ENCODE results near the gene GNG12.

Gene GNG12

DNA sequence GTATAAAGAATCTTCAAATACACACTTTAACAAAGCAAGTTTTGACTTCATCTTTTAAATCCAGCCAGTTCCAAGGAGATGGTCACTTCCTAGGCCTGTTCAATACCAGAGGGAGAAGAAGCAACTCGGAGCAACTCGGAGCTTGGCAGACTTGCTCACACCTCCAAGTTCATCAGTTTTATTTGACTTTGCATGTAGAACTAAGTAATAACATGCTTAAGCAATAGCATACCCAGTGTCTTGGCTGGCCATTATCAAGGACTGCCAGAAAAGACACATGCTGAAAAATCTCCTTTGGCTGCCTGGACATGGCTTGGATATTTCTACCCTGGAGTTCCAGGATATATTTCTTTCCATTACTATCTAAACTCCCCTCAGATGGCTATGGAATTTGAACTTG, 52.6 kb downstream of the GNG12 start:
- no peak for FAIRE-seq

DNA sequence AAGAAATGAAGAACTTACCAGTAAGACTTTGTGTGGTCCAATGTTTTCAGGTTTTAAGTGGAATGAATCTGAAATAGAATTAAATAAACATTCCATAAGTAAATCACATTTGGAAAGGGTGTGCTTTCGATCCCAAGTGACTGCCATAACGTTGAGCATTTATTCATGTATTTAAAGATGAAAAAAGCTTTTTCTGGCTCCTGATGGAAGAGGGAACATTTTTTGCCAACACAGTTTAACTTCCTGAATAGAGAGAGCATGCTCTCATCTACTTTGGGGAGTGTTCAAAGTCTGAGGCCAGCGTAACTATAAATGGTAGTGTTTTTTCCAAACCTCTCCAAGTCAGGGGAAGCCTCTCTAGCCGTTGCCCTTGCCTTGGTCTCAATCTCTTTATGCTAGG, 55.8 kb downstream of the GNG12 start:
- FAIRE-seq: no peak

DNA sequence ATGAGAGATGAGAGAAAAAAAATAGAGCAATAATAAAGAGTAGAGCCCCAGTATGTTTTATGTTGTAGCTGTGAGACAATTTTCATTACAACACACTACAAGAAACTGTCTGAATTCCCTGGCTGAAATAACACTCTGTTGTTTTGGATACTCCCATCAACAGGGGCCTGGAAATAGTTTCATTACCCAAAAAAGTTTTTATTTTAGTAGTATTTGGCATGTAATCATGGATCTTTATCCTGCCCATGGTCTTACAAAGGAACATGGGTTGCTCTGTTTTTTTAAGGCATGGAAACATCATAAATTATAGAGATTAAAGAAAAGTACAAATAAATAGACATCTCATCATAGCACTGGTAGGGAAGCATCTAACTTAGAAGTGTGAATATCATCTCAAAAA, 56.3 kb downstream of the GNG12 start:
- no peak for FAIRE-seq

DNA sequence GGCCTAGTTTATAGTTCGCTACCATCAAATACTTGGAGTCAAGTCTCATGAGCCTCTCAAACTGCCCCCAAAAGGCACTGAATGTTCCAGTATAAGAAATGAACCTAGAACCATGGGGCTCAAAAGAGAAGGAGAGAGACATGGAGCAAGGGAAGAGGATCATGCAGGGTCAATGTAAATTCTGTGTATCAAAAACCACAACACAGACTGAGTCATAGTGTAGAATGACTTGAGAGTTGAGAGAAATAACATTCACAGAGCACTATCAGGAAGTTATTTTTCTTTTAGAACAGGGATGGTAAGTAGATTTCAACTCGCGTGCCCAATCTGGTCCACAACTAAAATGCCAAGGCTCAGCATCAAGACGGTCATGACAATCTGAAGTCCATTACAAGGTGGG, 59.8 kb downstream of the GNG12 start:
- no peak for FAIRE-seq

DNA sequence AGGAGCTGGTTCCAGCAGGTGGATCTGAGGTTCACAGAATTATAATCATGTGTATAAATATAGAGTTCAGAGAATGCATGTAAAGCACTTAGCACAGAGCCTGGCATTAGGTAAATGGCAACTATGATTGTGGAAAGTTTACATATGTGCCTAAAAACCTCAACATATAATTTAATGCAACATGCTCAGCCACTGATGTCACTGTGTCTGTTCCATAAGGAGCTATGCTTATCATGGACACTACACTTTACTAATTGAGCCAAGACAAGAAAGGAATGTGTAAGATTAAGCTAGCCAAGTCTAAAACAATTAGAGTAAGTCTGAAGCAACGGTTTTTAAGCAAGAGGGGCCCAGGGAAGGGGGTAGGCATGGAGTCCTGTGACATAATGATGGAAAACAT, 61.5 kb downstream of the GNG12 start:
- FAIRE-seq: no peak

DNA sequence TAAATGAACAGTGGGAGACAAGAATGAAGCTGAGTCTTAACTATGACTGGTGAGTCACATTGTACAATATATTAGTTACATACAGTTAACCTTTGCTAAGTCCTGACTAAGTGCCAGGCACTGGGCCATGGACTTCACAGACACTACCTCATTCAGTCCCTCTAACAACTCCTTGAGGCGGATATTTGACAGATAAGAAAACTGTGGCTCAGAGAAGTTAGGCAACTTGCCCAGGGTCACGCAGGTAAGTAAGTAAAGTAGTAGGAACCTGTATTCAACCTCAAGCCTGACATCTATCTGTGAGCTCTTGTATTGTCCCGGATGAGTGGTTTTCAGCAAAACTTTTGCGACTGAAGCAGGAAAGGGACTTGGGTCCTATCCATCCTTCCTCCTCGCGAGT, 62.1 kb downstream of the GNG12 start:
- FAIRE-seq: no peak

DNA sequence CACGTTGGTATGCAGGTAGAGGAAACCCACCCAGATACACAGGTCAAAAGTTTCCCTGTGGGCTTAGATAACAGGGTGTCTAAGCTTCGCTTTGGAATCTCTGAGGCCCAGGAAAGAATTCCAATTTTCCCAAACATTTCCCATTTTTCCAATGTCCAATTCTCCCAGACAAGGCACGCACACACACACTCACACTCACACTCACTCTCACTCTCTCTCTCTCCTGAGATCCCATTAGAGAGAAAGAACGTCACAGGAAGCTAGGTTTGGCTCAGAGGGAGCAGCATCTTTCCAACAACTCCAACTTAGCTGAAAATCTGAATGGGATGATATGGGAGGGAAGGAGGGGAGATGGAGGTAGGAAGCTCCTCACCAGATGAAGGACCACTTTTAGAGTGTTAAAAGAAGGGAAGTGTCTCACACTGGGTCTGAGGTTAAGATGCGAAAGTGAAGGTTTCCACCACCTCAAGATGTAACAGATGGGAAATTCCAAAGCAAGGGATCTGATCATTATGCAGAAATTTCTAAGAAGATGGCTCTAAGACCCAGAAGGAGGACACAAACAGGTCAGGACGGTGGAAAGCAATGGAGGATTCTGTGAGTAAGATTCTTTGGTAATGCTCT, 63.5 kb downstream of the GNG12 start:
- FAIRE-seq: no peak

DNA sequence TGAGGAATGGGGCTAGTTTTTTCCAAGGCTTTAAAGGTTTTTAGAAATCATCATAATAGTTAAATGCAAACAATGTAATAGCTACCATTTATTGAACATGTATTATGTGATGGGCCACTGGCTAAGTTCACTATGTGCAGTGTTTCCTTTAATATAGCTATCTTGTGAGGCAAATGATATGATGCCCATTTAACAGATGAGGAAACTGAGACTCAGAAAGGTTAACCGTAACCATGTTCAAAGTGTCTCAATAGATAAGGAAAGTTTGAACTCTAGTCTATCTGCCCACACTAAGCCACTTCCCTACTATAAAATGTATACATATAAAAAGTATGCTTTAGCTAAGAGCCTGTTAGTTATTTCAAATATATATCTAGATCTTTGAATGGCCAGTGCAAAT, 64.8 kb downstream of the GNG12 start:
- FAIRE-seq: no peak

DNA sequence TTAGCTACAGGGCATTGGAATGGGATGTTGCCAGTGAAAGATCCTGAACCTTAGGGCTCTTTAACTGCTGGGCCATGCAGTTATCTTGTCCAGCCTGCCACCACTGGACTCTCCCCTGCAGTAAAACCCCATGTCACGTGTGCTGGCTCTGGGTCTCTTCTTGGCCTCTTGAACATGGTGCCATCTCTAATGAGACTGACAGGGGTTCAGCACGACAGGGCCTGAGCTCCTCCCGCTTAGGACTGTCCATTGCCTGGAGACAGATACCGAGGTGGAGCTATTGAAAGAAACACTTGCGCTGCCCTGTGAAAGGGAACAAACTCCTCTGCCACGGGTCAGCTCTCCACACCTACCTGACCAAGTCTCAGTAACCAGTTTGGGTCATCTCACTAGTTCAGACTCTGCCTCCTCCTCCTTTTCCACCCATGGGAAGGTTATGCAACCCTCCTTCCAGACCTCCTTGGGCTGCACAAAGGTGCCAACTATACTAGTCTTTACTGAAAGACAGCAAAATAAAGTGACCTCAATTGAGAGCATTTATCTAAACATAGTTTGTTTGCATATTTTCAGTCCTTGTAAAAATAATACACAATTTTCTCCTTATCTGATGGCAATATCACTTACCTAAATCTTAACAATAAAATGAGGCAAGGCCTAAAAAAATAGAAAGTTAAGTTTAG, 66.0 kb downstream of the GNG12 start:
- no peak for FAIRE-seq

DNA sequence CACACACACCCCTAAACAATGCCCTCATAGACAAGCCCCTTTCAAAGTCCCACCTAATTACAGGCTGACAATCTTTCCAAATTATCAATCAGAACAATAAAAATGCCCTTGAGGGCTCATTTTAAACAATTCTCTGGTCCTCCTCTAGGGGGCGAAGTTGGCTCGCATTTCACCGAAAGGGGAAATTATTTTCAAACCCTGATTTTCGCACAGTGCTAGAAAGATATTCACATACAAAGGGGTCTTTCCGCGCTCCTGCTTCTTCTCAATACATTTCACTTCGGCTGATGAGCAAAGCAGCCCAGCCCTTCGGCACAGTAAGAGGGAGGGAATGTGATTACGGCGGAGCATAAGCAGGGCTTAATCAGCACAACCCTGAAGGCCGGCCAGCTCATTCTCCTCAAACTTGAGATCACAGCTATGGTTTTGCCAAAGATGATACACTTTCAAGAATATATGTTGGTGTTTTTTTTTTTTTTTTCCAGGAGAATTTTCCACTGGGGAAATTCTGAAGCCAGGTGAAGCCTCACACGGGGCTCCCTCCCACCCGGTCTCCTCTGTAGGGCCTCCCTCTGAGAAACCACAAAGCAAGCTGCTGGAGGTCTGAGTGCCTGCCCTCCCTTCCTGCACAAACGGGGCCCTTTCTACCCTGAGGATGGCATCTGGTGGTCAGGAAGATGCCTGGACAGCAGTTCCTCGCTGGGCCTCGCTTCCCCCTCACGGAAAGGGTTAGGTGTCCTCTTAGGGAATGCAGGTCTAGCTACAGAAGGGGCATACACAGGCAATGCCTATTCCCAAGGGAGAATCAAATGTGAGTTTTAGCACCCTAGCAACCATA, 66.9 kb downstream of the GNG12 start:
- FAIRE-seq: no peak

DNA sequence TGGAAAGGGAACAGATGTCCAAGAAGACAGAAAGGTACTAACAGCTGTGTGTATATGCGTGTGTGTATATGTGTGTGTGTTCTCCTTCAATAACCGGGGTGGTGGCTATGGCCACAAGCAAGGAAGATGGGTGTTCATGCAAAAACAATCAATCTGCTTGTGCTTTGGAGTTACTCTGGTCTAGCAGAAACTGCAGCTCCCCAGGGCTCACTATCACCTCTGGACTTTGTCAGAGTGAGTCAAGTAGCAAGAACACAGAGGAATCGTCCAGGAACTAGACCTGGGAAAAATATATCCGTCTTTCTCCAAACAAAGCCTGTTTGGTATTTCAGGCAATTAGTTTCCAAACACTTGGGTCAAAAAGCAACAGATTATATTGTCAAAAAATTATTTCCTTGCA, 68.6 kb downstream of the GNG12 start:
- no peak for FAIRE-seq

DNA sequence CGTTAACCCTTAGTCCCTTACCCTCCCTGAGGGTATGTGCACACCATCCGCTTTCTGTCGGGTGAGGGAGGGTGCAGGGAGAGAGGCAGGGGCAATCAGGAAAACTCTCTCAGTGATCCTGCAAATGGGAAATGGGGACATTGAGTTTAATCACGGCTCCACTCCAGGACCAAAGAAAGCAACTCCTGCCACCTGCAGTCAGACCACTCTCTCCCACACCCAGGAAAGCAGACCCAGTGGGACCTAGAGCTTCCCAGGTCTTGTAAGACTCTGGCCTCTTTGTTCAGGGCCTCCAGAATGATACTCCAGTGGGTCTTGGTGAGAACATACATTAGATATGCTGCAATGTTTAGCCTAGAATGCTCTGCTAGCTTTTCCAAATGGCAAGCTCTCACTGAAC, 71.5 kb downstream of the GNG12 start:
- FAIRE-seq: no peak

DNA sequence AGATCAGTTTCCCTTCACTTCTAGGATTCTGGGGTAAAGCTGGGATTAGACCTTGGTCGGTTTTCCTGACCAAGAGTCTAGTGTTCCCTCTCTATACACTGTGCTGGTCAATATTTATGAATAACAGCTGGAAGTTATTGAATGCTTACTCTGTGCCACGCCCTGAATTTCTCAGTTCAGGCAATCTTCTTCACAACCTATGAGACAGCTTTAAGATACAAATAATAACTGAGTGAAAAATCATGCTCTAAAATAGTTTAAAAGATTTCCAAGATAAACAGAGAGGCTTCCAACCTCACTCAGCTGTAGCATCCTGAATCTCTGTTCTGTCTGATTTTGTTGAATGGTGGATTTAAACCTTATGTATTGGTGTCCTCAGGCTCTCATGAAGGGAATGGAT, 72.2 kb downstream of the GNG12 start:
- FAIRE-seq: no peak

DNA sequence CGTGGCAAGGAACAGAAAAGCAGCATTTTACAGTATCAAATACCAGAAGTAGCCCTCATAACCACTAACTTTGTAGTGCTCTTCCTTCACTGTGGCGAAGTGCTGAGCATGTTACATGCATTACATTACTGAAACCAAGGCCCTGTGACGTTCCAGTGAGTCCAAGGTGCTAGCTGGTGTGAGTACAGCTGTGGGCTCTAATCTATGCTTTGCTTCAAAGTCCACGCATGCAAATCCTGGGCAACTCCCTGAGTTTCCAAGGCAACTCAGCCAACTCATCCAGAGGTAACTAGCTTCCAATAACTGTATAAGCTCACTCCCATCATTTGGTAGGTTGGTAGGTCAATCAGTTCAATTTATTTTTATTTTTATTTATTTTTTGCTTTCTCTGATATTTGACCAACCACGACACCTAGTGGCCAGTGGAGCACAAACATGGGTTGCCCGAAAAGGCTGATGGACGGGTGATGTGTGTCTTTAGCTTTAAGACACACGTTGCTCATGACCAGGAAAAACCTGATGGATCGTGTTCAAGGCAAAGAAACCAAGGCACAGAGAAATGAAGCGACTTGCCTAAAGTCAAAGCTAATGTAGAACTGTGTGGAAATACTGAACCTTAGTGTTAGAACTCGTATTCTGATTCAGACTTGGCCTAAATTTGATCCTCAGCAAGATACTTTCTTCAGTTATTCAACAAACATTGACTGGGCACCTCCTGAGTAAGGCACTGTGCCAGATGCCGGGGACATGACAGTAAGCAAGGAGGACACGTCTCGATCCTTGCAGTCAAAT, 73.0 kb downstream of the GNG12 start:
- FAIRE-seq: no peak

DNA sequence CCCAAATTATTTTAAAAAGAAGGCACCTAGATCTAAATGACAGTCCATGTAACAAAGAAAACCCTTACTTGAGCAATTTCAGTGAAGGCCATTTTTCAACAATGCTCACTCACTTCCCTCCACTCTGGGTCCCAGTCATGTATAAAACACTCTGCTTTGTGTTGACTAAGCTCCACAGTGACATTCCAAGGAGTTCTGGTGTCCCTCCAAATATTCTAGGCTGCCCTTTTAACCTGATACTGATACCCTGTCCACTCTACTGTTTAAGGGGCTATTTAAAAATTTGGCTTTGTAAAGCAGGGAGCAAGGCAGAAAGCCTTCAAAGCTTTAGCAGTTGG, 73.6 kb downstream of the GNG12 start:
- FAIRE-seq: no peak

DNA sequence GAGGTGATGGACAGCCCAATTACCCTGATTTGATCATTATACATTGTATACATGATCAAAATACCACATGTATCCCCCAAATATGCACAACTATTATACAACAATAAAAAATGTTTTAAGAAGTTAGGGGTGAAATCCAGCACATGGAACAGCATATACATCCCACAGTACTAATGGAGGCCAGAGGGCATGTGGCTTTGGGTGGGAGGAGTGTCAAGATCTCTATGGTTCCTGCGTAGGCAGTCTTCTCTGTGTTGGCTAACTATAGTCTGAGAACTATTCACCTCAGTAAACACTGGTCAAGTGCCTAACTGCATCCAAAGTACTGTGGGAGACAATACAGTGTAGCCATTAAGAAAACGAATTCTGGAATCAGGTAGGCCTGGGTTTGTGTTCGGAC, 74.2 kb downstream of the GNG12 start:
- no peak for FAIRE-seq

DNA sequence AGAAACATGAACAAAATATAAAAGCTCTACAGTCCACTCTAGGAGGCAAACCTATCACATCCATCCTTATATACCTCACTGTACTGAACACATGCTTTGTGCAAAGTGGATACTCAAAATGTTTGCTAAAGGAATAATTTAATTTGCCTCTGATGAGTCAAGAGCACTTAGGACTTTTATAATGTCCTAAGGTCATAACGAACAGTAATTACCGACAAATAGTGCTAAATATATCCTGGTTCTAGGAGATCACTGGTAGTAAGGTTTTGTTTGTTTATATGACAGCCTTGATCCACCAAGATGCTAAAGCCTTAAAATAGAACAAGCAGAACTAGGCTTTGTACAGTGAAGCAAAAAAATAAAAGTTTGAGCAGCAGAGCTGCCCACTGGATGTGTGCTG, 77.6 kb downstream of the GNG12 start:
- FAIRE-seq: no peak

DNA sequence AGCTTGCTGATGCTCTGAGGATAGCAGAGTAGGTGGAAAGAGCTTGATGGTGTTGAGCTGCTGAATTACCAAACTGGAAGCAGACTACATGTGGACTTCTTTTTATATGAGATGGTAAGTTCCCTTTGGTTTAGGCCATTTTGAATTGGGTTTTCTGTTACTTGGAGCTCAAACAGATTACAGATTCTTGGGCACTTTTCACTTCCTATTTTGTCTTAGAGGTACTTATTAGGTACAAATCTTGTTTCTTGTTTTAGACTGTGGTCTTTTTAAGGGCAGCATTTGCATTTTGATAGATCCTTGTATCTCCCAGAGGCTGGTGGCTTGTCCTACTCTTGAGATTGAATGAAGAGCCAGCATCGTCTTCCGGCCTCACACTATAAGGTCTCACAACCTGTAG, 78.1 kb downstream of the GNG12 start:
- FAIRE-seq: no peak

DNA sequence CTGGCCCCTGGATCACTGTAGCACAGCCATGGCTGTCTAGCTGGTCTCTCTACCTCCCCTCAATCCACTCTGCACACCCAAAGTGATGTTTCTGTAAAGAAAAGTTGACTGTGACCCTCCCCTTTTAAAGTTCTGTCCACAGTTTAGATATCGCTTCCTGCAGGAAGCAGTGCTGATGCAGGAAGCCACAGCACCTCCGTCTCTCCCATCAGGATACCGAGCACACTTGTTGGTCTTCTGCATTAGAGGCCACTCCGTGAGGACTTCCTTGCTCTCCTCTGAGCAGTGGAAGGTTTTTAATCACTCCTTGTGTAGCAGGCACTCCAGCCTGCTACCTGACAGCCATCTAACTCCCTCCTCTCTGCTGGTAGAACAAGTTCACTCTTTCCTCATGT, 78.7 kb downstream of the GNG12 start:
- FAIRE-seq: no peak

DNA sequence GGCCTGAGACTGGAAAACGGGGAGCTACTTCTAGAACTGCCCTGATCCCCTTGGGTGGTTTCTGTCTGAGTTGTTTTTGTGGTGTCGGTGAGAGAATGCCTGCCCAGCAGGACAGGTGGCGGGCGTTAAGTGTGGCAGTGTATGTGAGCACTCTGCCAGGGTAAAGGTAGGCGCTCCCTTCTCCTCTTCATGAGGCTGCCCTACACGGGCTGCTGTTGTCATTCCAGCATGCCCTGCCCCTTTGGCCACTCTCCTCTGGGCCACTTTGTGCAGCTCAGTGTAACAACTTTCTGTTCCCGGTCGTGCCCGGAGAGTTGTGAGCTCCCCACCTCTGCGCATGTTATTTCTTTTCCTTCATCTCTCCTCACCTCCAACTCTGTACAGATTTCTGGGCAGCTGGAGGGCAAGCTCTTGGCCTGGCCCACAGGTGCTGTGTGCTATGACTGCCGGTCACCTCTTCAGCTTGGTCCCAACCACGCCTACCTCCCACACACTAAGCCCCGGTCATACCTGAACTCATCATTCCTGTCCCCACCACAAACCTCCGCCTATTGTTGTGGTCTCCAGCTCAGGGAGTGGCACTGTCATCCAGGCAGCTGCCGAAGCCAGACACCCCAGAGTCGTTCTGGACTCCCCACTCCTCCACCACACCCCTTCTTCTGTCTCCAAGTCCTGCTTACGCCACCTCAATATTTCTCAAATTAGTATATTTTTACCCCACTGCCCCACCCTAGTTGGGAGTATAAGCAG, 79.3 kb downstream of the GNG12 start:
- no peak for FAIRE-seq

DNA sequence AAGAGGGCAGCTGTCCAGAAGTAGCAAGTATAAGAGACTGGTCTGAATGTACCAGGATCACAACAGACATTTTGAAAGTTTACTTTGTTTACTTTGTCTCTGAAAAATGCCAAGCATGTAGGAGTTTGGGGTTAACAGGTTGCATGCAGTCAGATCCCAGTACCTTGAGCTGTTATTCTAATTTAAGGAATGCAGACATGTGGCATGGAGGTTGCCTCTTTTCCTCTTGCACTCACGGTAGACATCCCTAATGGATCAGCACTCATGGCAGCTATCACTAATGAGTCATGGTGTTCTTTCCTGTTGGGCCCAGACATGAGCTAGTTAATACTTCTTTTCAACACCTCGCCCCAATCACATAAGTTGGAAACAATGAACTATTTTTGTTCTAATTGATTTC, 81.0 kb downstream of the GNG12 start:
- no peak for FAIRE-seq

DNA sequence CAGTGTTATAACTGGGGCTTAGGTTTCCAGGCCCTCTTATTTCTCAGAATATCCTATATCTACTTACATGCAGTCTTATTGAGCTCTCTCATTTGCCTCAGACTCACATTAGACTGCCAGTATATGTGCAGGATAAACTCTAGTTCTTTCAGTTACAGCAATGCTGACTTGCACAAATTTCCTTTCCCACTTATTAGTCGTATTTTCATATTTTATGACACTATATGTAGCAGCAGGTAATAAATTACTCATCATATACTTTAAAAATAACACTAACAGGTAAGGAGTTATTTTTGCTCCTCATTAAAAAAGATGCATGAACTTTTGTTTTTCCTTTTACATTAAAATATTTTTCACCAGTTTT, 82.6 kb downstream of the GNG12 start:
- no peak for FAIRE-seq
